AG04450 (cell line): ENCODE results near the gene P4HA3. TPM values are rescaled to one million over a fixed set of nuclear protein-coding genes. Genes with fewer than 3 reads are reported as not detected.

Source experiments
- CTCF ChIA-PET: fragments of 300-600, 350-600 bp; formaldehyde crosslinking; extraction: SDS; loops from one replicate; lab custom pipeline; 2022; ENCODE audit warnings: antibody characterized with exemption, inconsistent platforms; lab: Charles Lee
- POLR2A ChIA-PET: fragments of 350-600 bp; formaldehyde crosslinking; extraction: SDS; loops from one replicate; lab custom pipeline; 2021; ENCODE audit warnings: antibody characterized with exemption, inconsistent platforms; lab: Yijun Ruan, JAX
- DNase-seq: peaks from one replicate; pipeline ENCODE4 v3.0.0-alpha.2; 2011; ENCODE audit warnings: low read depth, low spot score
- H3K27ac ChIP-seq: one replicate; pipeline ENCODE4 v1.5.1; 2012; ENCODE audit warnings: low read depth, low read length, control low read depth
- H3K27me3 ChIP-seq: one replicate; pipeline ENCODE4 v1.6.0; 2012; ENCODE audit warnings: low read length; ENCODE audit not compliant: control insufficient read depth, insufficient read depth
- H3K4me3 ChIP-seq: 2 replicates; pipeline ENCODE4 v1.5.1; 2011; ENCODE audit warnings: mild to moderate bottlenecking, low read depth, low read length, control low read depth
- H3K9me3 ChIP-seq: 2 replicates; pipeline ENCODE4 v1.5.1; 2012; ENCODE audit warnings: low read length; ENCODE audit not compliant: control insufficient read depth, insufficient read depth
- CTCF ChIP-seq: IDR thresholded peaks from 2 replicates; pipeline ENCODE4 v1.5.1; 2011; ENCODE audit warnings: low read depth, low read length, control low read depth, inconsistent platforms
- polyA plus RNA-seq: library from polyadenylated mRNA; depleted of rRNA; stranded (reverse); fragments of >200 nt; gene quantifications from 2 replicates; pipeline ENCODE4 v1.2.3, GENCODE V29; 2011

The P4HA3 gene
- polyA plus RNA-seq, 1 experiment = 10.7 TPM

DNA sequence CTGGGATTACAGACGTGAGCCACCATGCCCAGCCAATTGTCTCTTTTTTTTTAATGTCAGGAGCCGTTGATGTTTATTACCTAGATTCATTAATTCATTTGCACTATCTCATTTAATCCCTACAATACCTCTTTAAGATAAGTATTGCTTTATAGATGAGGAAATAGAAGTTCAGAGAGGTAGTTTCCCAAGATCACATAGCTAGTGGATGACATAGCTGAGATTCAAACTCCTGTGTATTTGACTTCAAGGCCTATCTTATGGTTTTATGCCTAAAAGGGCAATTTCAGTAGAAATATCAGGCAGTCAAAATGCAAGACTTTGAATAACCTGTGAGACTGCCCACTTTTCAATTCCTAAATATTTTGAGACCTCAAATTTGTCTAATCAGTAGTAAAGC is 73.9 kb downstream of the P4HA3 start:
- H3K27ac ChIP-seq = no peak overlapping the region
- CTCF ChIA-PET = interaction anchor here (1.1 kb wide), 1 partner anchor 17 kb away, joined by 3 read pairs; no protein-coding TSS in a partner anchor
- no peak for TF ChIP-seq CTCF
- H3K27me3 ChIP-seq = no peaks in the 10 kb centered on the region
- no peak for DNase-seq
- no peaks in the 10 kb centered on the region for H3K9me3 ChIP-seq
- no peak overlapping the region for H3K4me3 ChIP-seq
- POLR2A ChIA-PET = no interaction called here

DNA sequence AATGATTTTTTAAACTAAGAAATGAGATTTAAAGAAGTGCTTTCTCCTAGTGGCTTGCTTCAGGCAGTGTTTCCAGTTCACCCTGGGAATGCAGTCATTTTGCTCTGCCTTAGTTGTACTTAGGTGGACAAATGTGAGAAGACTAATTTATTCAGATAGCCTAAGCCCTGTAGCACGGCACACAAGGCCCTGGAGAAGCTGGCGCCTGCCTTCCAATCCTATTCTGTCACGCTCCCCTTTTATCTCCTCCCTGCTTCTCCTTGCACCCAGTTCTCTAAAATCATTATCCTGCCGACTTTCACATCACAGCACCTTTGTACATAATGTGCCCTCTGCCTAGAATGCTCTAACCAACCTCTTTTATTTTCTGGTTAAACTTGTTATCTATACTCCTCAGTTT is 76.3 kb downstream of the P4HA3 start:
- CTCF ChIA-PET = no interaction called here
- POLR2A ChIA-PET = no interaction called here
- DNase-seq = no peak
- no peak overlapping the region for H3K4me3 ChIP-seq
- H3K9me3 ChIP-seq = no peaks in the 10 kb centered on the region
- no peak for TF ChIP-seq CTCF
- no peaks in the 10 kb centered on the region for H3K27me3 ChIP-seq
- H3K27ac ChIP-seq = no peak overlapping the region

DNA sequence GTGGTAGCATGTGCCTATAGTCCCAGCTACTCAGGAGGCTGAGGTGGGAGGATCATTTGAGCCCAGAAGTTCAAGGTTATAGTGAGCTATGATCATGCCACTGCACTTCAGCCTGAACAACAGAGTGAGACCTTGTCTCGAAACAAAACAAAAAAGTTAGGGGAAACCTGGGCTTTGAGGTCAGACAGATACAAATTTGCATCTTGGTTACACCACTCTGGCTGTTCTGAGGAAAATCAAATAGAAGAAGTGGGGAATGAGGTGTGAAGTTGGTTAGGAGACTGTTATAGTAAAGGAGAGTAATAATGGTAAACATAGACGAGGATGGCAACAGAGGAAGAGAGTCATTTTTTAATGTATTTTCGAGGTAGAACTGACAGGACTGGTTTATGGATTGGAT is 77.8 kb downstream of the P4HA3 start:
- H3K27ac ChIP-seq = no peak overlapping the region
- ChIA-PET CTCF (no interaction called here), POLR2A (no interaction called here)
- H3K9me3 ChIP-seq = no peaks in the 10 kb centered on the region
- no peak for TF ChIP-seq CTCF
- no peaks in the 10 kb centered on the region for H3K27me3 ChIP-seq
- no peak overlapping the region for H3K4me3 ChIP-seq
- no peak for DNase-seq

GRCh38 chr11:74232311-74232950 is 79.0 kb downstream of the P4HA3 start:
- Histone ChIP-seq H3K4me3 (no peak overlapping the region), H3K27me3 (no peaks in the 10 kb centered on the region), H3K9me3 (no peaks in the 10 kb centered on the region), H3K27ac (no peak overlapping the region)
- ChIA-PET POLR2A (no interaction called here), CTCF (no interaction called here)
- TF ChIP-seq CTCF = no peak
- no peak for DNase-seq

DNA sequence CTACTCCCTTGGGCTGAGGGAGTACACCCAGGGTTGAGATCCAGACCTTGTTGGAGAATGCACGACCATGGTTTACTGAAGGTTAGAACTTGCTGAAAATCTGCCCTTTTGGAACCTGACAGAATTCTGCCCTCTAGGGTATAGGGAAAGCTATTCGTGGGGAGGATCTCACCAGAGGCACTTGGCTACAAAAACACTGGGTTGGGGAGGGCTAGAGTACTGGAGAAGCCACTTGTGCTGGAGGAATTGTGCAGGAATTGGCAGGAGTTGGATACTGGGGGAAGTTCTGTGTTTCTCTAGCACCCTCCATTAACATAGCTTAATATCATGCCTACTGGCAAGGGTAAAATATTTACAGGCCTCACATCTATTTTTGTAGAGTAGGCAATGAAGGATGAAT is 84.5 kb downstream of the P4HA3 start:
- POLR2A ChIA-PET = no interaction called here
- CTCF ChIA-PET = interaction anchor here (1.3 kb wide), 1 partner anchor 29 kb away, joined by 6 read pairs; no protein-coding TSS in a partner anchor
- H3K27me3 ChIP-seq = no peaks in the 10 kb centered on the region
- no peak overlapping the region for H3K27ac ChIP-seq
- no peaks in the 10 kb centered on the region for H3K9me3 ChIP-seq
- no peak overlapping the region for H3K4me3 ChIP-seq
- TF ChIP-seq CTCF = no peak
- no peak for DNase-seq
